GM18519 (cell line): Measurements from ENCODE around the gene GLI1.

Experiments used
- ATAC-seq: cut with Tn5 transposase; IDR thresholded peaks from one replicate; pipeline ENCODE4 v1.9.1; 2021; ENCODE audit warnings: mild to moderate bottlenecking, moderate library complexity; ENCODE audit not compliant: unreplicated experiment, low FRiP score

GLI1 gene

GRCh38 chr12:57459055-57459749 is 383 bp upstream of the GLI1 start:
- ATAC-seq: peak; percentile 53

GRCh38 chr12:57460468-57460784 is 841 bp downstream of the GLI1 start:
- ATAC-seq: no peak

- ATAC-seq: no peak
Observed at GRCh38 chr12:57460841-57461275, 1.3 kb downstream of the GLI1 start.

GRCh38 chr12:57461276-57461916 is 1.8 kb downstream of the GLI1 start:
- ATAC-seq: no peak

GRCh38 chr12:57461917-57462250 is 2.3 kb downstream of the GLI1 start:
- no peak for ATAC-seq

- ATAC-seq: peak; percentile 53
Observed at GRCh38 chr12:57462251-57462911, 2.8 kb downstream of the GLI1 start.

GRCh38 chr12:57462912-57463253 is 3.3 kb downstream of the GLI1 start:
- ATAC-seq: no peak

- ATAC-seq: no peak
Observed at GRCh38 chr12:57464569-57464968, 5.0 kb downstream of the GLI1 start.

- ATAC-seq: no peak
Observed at GRCh38 chr12:57465030-57465746, 5.6 kb downstream of the GLI1 start.

GRCh38 chr12:57465747-57466505 is 6.3 kb downstream of the GLI1 start:
- ATAC-seq: no peak

GRCh38 chr12:57467212-57467874 is 7.8 kb downstream of the GLI1 start:
- no peak for ATAC-seq

GRCh38 chr12:57467915-57468314 is 8.3 kb downstream of the GLI1 start:
- ATAC-seq: no peak

GRCh38 chr12:57469296-57470164 is 9.9 kb downstream of the GLI1 start:
- ATAC-seq: no peak

- no peak for ATAC-seq
Observed at GRCh38 chr12:57470286-57470969, 10.8 kb downstream of the GLI1 start.

GRCh38 chr12:57470970-57471656 is 11.5 kb downstream of the GLI1 start:
- no peak for ATAC-seq

GRCh38 chr12:57471661-57472060 is 12.1 kb downstream of the GLI1 start:
- ATAC-seq: no peak

- ATAC-seq: no peak
Observed at GRCh38 chr12:57472391-57472790, 12.8 kb downstream of the GLI1 start.

- no peak for ATAC-seq
Observed at GRCh38 chr12:57473392-57473791, 13.8 kb downstream of the GLI1 start.
